CD4-positive, alpha-beta memory T cell (primary cell): ENCODE data around the gene MRPL49. TPM values are rescaled to one million over a fixed set of nuclear protein-coding genes. Genes with fewer than 3 reads are reported as not detected.
"Not testable (repeated sequence)": the region's sequence is repeated elsewhere in the genome, so short reads cannot be mapped to it uniquely, and the experiment has no call there.

Source experiments
- CTCF ChIA-PET: fragments of 350-600 bp; sonication (Branson Sonifier 250); formaldehyde crosslinking; loops from one replicate; lab custom pipeline; 2021; ENCODE audit warnings: inconsistent platforms; ENCODE audit not compliant: partially characterized antibody; lab: Charles Lee
- POLR2A ChIA-PET: fragments of 350-600 bp; sonication (Branson Sonifier 250); formaldehyde crosslinking; loops from one replicate; lab custom pipeline; 2021; ENCODE audit not compliant: partially characterized antibody; lab: Charles Lee
- DNase-seq, 5 donors: peaks; one replicate each; pipeline versions ENCODE4 v3.0.0 to v3.0.0-alpha.2; 2020 to 2022; ENCODE audit warnings: mixed read lengths in 1 of 5
- H3K27ac ChIP-seq: one replicate; pipeline ENCODE4 v1.7.0; 2013; ENCODE audit warnings: low read depth, low read length
- H3K27me3 ChIP-seq: 2 replicates; pipeline ENCODE4 v1.7.0; 2013; ENCODE audit warnings: mild to moderate bottlenecking, low read length, moderate library complexity; ENCODE audit not compliant: insufficient read depth
- H3K36me3 ChIP-seq: 2 replicates; pipeline ENCODE4 v1.7.0; 2013; ENCODE audit warnings: mild to moderate bottlenecking, low read length, moderate library complexity; ENCODE audit not compliant: insufficient read depth
- H3K4me1 ChIP-seq: 2 replicates; pipeline ENCODE4 v1.7.0; 2013; ENCODE audit warnings: mild to moderate bottlenecking, low read length, moderate library complexity; ENCODE audit not compliant: insufficient read depth
- H3K4me3 ChIP-seq, 2 donors: one replicate each; pipeline ENCODE4 v1.7.0; 2013; ENCODE audit warnings: low read length in 2 of 2, mild to moderate bottlenecking in 1 of 2
- H3K9me3 ChIP-seq, 2 donors: one replicate each; pipeline ENCODE4 v1.7.0; 2013; ENCODE audit warnings: low read length in 2 of 2, control low read depth in 1 of 2; ENCODE audit not compliant: control insufficient read depth in 1 of 2
- H3K27ac Mint-ChIP-seq, 7 donors: one replicate each; pipeline ENCODE4 v1.8.0; 2020 to 2021; ENCODE audit warnings: mixed read lengths in 7 of 7, mild to moderate bottlenecking in 6 of 7, inconsistent platforms in 3 of 7, moderate library complexity in 3 of 7
- H3K27me3 Mint-ChIP-seq, 2 donors: one replicate each; pipeline ENCODE4 v1.8.0; 2020 to 2021; ENCODE audit warnings: mixed read lengths in 2 of 2
- H3K36me3 Mint-ChIP-seq, 2 donors: one replicate each; pipeline ENCODE4 v1.8.0; 2020 to 2021; ENCODE audit warnings: mixed read lengths in 2 of 2, inconsistent platforms in 1 of 2, mild to moderate bottlenecking in 1 of 2
- H3K4me1 Mint-ChIP-seq, 4 donors: one replicate each; pipeline ENCODE4 v1.8.0; 2020 to 2021; ENCODE audit warnings: mixed read lengths in 4 of 4, mild to moderate bottlenecking in 1 of 4
- H3K4me3 Mint-ChIP-seq, 8 donors: one replicate each; pipeline ENCODE4 v1.8.0; 2020 to 2021; ENCODE audit warnings: mixed read lengths in 8 of 8, mild to moderate bottlenecking in 7 of 8, moderate library complexity in 6 of 8, inconsistent platforms in 3 of 8
- H3K9me3 Mint-ChIP-seq, 8 donors: one replicate each; pipeline ENCODE4 v1.8.0; 2020 to 2021; ENCODE audit warnings: mixed read lengths in 8 of 8, mild to moderate bottlenecking in 5 of 8, inconsistent platforms in 3 of 8, moderate library complexity in 1 of 8
- intact Hi-C: fragments of 100-400 bp; cut with micrococcal nuclease; formaldehyde crosslinking; loops from one replicate; pipeline ENCODE4 v1.15.1; 2023
- microRNA-seq: library from miRNA; unstranded; fragments of <30 nt; microRNA quantifications from one replicate; pipeline ENCODE4 v1.2.0, GENCODE V29; 2021; ENCODE audit warnings: borderline replicate concordance, borderline number of aligned reads, borderline microRNAs expressed, mixed read lengths
- polyA plus RNA-seq, 2 donors: library from polyadenylated mRNA; unstranded; fragments of 300-500 nt; fragmentation: Illumina TruSeq; gene quantifications; one replicate each; pipeline ENCODE4 v1.2.3, GENCODE V29; 2021
- total RNA-seq, 2 experiments: library from RNA; stranded (reverse); gene quantifications; one replicate each; pipeline ENCODE4 v1.2.3, GENCODE V29; 2021

The MRPL49 gene
- total and polyA plus RNA-seq, 4 experiments from 2014 or later = 59.6 to 118 (median 70.9) TPM

GRCh38 chr11:65172600-65172999 is 50.5 kb downstream of the MRPL49 start:
- Histone ChIP-seq H3K9me3 (no peaks in the 10 kb centered on the region), H3K27ac (no peak overlapping the region), H3K4me3 (no peak overlapping the region), H3K4me1 (no peaks in the 10 kb centered on the region), H3K27me3 (no peaks in the 10 kb centered on the region), H3K36me3 (no peaks in the 10 kb centered on the region)
- POLR2A ChIA-PET = interaction anchor here (0.6 to 0.7 kb wide), 2 partner anchors 19 to 803 kb away, joined by 3 read pairs; no protein-coding TSS in a partner anchor
- H3K4me3 Mint-ChIP-seq = no peak overlapping the region
- H3K27me3 Mint-ChIP-seq = no peaks in the 10 kb centered on the region
- CTCF ChIA-PET = no interaction called here
- no peaks in the 10 kb centered on the region for H3K4me1 Mint-ChIP-seq
- H3K36me3 Mint-ChIP-seq = no peaks in the 10 kb centered on the region
- H3K9me3 Mint-ChIP-seq = no peaks in the 10 kb centered on the region
- intact Hi-C loops = no loop called here
- DNase-seq = no peak
- no peak overlapping the region for H3K27ac Mint-ChIP-seq

DNA sequence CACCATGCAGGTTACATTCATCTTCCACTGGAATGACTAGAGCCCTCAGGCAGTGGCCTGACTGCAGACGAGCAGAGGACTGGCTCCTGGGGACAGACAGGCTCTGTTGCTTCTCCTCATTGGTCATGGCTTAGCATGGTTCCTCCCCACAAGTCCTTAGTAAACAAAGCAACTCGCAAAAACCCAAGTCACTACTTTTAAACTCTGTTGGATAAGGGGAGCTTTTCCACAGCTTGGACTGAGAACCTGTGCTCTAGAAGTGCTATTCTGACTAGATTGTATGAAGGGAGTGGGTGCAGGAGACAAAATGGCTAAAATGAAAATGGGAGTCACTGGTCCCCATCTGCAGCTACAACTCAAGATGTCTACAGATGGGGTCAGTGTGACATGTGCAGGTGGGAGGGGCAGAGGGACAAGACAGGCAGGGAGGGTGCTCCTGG is 52.5 kb downstream of the MRPL49 start:
- H3K36me3 ChIP-seq, CTCF ChIA-PET, H3K4me1 ChIP-seq, H3K4me3 ChIP-seq, H3K27ac ChIP-seq, H3K27ac Mint-ChIP-seq, intact Hi-C loops, H3K9me3 ChIP-seq, POLR2A ChIA-PET, DNase-seq, H3K36me3 Mint-ChIP-seq, H3K27me3 ChIP-seq, H3K9me3 Mint-ChIP-seq, H3K27me3 Mint-ChIP-seq, H3K4me3 Mint-ChIP-seq, H3K4me1 Mint-ChIP-seq: not testable (repeated sequence)

Small RNAs within 50 kb of the gene (microRNA-seq; reads per million reads assigned to microRNA genes)
- gene MIR6751 = not detected

Other genes starting within 250 kb of the MRPL49 start
- gene EHD1, start 243.7 kb upstream of the MRPL49 start, total RNA-seq = 100 to 1,000 TPM; 268 to 279 TPM
- 100 to 1,000 TPM; 125 to 200 TPM for gene EHD1, start 243.7 kb upstream of the MRPL49 start, polyA plus RNA-seq
- gene ATG2A, start 205.1 kb upstream of the MRPL49 start, total RNA-seq = 10 to 100 TPM; 45.7 to 47.3 TPM
- 1 to 10 TPM; 4.1 to 6.3 TPM for gene ATG2A, start 205.1 kb upstream of the MRPL49 start, polyA plus RNA-seq
- gene PPP2R5B, start 197.6 kb upstream of the MRPL49 start, total RNA-seq = 10 to 100 TPM; 14.0 to 15.8 TPM
- 1 to 10 TPM; 5.6 to 8.8 TPM for gene PPP2R5B, start 197.6 kb upstream of the MRPL49 start, polyA plus RNA-seq
- gene GPHA2, start 186.4 kb upstream of the MRPL49 start, total RNA-seq = under 1 TPM in 1 of 2 experiments, not detected in 1; 0.47 TPM
- not detected for gene GPHA2, start 186.4 kb upstream of the MRPL49 start, polyA plus RNA-seq
- under 1 TPM; 0.44 to 0.91 TPM for gene MAJIN, start 150.2 kb upstream of the MRPL49 start, total RNA-seq
- gene MAJIN, start 150.2 kb upstream of the MRPL49 start, polyA plus RNA-seq = not detected
- gene BATF2, start 125.3 kb upstream of the MRPL49 start, total RNA-seq = under 1 TPM in 1 of 2 experiments, not detected in 1; 0.17 TPM
- gene BATF2, start 125.3 kb upstream of the MRPL49 start, polyA plus RNA-seq = not detected
- 10 to 100 TPM; 30.6 to 32.3 TPM for gene ARL2, start 108.2 kb upstream of the MRPL49 start, total RNA-seq
- gene ARL2, start 108.2 kb upstream of the MRPL49 start, polyA plus RNA-seq = 100 to 1,000 TPM in 1 of 2 donors, 10 to 100 TPM in 1; 83.5 to 114 TPM
- 10 to 100 TPM; 24.5 to 26.7 TPM for gene SNX15, start 94.9 kb upstream of the MRPL49 start, total RNA-seq
- gene SNX15, start 94.9 kb upstream of the MRPL49 start, polyA plus RNA-seq = 10 to 100 TPM; 19.8 to 23.2 TPM
- gene SAC3D1, start 81.1 kb upstream of the MRPL49 start, total RNA-seq = 10 to 100 TPM in 1 of 2 experiments, 1 to 10 TPM in 1; 9.4 to 10.5 TPM
- gene SAC3D1, start 81.1 kb upstream of the MRPL49 start, polyA plus RNA-seq = 10 to 100 TPM in 1 of 2 donors, 1 to 10 TPM in 1; 6.8 to 10.6 TPM
- 10 to 100 TPM; 22.4 to 23.4 TPM for gene NAALADL1, start 63.8 kb upstream of the MRPL49 start, total RNA-seq
- 10 to 100 TPM; 16.6 to 27.0 TPM for gene NAALADL1, start 63.8 kb upstream of the MRPL49 start, polyA plus RNA-seq
- under 1 TPM; 0.41 to 0.64 TPM for gene CDCA5, start 38.3 kb upstream of the MRPL49 start, total RNA-seq
- under 1 TPM in 1 of 2 donors, not detected in 1; 0.41 TPM for gene CDCA5, start 38.3 kb upstream of the MRPL49 start, polyA plus RNA-seq
- gene ZFPL1, start 38.1 kb upstream of the MRPL49 start, total RNA-seq = 10 to 100 TPM; 48.6 to 51.9 TPM
- gene ZFPL1, start 38.1 kb upstream of the MRPL49 start, polyA plus RNA-seq = 10 to 100 TPM; 28.7 to 31.0 TPM
- 100 to 1,000 TPM; 221 to 226 TPM for gene VPS51, start 26.1 kb upstream of the MRPL49 start, total RNA-seq
- gene VPS51, start 26.1 kb upstream of the MRPL49 start, polyA plus RNA-seq = 100 to 1,000 TPM in 1 of 2 donors, 10 to 100 TPM in 1; 87.0 to 113 TPM
- gene TM7SF2, start 10.4 kb upstream of the MRPL49 start, total RNA-seq = 10 to 100 TPM; 22.4 to 27.2 TPM
- gene TM7SF2, start 10.4 kb upstream of the MRPL49 start, polyA plus RNA-seq = 10 to 100 TPM in 1 of 2 donors, 1 to 10 TPM in 1; 9.1 to 12.1 TPM
- 10 to 100 TPM; 15.9 to 16.5 TPM for gene ZNHIT2, start 4.6 kb upstream of the MRPL49 start, total RNA-seq
- gene ZNHIT2, start 4.6 kb upstream of the MRPL49 start, polyA plus RNA-seq = 10 to 100 TPM; 13.1 to 22.5 TPM
- gene FAU, start 187 bp upstream of the MRPL49 start, total RNA-seq = 1,000 to 10,000 TPM; 1,571 to 1,690 TPM
- gene FAU, start 187 bp upstream of the MRPL49 start, polyA plus RNA-seq = 1,000 to 10,000 TPM in 1 of 2 donors, 100 to 1,000 TPM in 1; 913 to 1,018 TPM
- gene SYVN1, start 12.2 kb downstream of the MRPL49 start, total RNA-seq = 10 to 100 TPM; 74.0 to 76.5 TPM
- gene SYVN1, start 12.2 kb downstream of the MRPL49 start, polyA plus RNA-seq = 10 to 100 TPM in 1 of 2 donors, 1 to 10 TPM in 1; 2.8 to 17.0 TPM
- gene SPDYC, start 47.9 kb downstream of the MRPL49 start, total RNA-seq = not detected
- gene SPDYC, start 47.9 kb downstream of the MRPL49 start, polyA plus RNA-seq = not detected
- 100 to 1,000 TPM; 135 to 141 TPM for gene CAPN1, start 59.6 kb downstream of the MRPL49 start, total RNA-seq
- 100 to 1,000 TPM; 115 to 127 TPM for gene CAPN1, start 59.6 kb downstream of the MRPL49 start, polyA plus RNA-seq
- 10 to 100 TPM; 26.4 to 27.3 TPM for gene POLA2, start 139.6 kb downstream of the MRPL49 start, total RNA-seq
- 10 to 100 TPM in 1 of 2 donors, 1 to 10 TPM in 1; 7.8 to 13.7 TPM for gene POLA2, start 139.6 kb downstream of the MRPL49 start, polyA plus RNA-seq
- under 1 TPM; 0.55 to 0.67 TPM for gene CDC42EP2, start 192.5 kb downstream of the MRPL49 start, total RNA-seq
- gene CDC42EP2, start 192.5 kb downstream of the MRPL49 start, polyA plus RNA-seq = not detected
- 100 to 1,000 TPM; 101 to 102 TPM for gene DPF2, start 211.5 kb downstream of the MRPL49 start, total RNA-seq
- gene DPF2, start 211.5 kb downstream of the MRPL49 start, polyA plus RNA-seq = 10 to 100 TPM; 65.1 to 67.8 TPM
- gene TIGD3, start 232.4 kb downstream of the MRPL49 start, total RNA-seq = 1 to 10 TPM in 1 of 2 experiments, under 1 TPM in 1; 0.96 to 1.1 TPM
- under 1 TPM in 1 of 2 donors, not detected in 1; 0.26 TPM for gene TIGD3, start 232.4 kb downstream of the MRPL49 start, polyA plus RNA-seq